Testis (tissue), 2 donors: ENCODE measurements around the gene HMCN1.

Experiments used
- CTCF ChIP-seq, 3 experiments: fragments of 450-650 bp in 2 of 3; fragments of 200-600 bp in 1 of 3; sonication (generic) in 1 of 3; IDR thresholded peaks; one replicate each; pipeline ENCODE4 v1.5.1; 2016 to 2019; ENCODE audit warnings: antibody characterized with exemption in 3 of 3, mild to moderate bottlenecking in 2 of 3, moderate library complexity in 1 of 3
- POLR2A ChIP-seq: fragments of 450-650 bp; IDR thresholded peaks from one replicate; pipeline ENCODE4 v1.6.1; 2017; ENCODE audit warnings: antibody characterized with exemption, mild to moderate bottlenecking, moderate library complexity

GRCh38 chr1:185696422-185697150 is 37.6 kb upstream of the HMCN1 start:
- TF ChIP-seq CTCF (IDR thresholded peaks at IDR 0.05) (no peak), POLR2A (no peak)
